GM12878 (cell line): ENCODE results near the gene CBFB. TPM values are rescaled to one million over a fixed set of nuclear protein-coding genes. Genes with fewer than 3 reads are reported as not detected.
"Not testable (repeated sequence)": the region's sequence is repeated elsewhere in the genome, so short reads cannot be mapped to it uniquely, and the experiment has no call there.

Source experiments
- ATAC-seq: fragments of 200-7000 bp; cut with Tn5 transposase; 3 replicates; pipeline ENCODE4 v1.9.1; 2020; ENCODE audit warnings: mild to moderate bottlenecking, moderate library complexity
- BruUV-seq: library from RNA; stranded (reverse); fragments of 400-500 nt; replicated peaks from 2 replicates; lab custom pipeline; 2021; lab: Mats Ljungman, UMichigan
- CTCF ChIA-PET: fragments of 300-600 bp; sonication (Branson Sonifier 250); formaldehyde crosslinking; extraction: SDS; loops from one replicate; lab custom pipeline; 2021; ENCODE audit warnings: inconsistent platforms; lab: Yijun Ruan, JAX
- POLR2A ChIA-PET: fragments of 350-600 bp; formaldehyde crosslinking; extraction: SDS; loops from one replicate; lab custom pipeline; 2021; ENCODE audit warnings: inconsistent platforms; lab: Charles Lee
- RAD21 ChIA-PET: fragments of 300-600 bp; sonication (Branson Sonifier 250); formaldehyde crosslinking; loops from one replicate; lab custom pipeline; 2023; ENCODE audit warnings: antibody characterized with exemption; ENCODE audit not compliant: unreplicated experiment; lab: Charles Lee
- SMC1A ChIA-PET: fragments of 300-600 bp; sonication (Branson Sonifier 250); formaldehyde crosslinking; loops from one replicate; lab custom pipeline; 2023; ENCODE audit not compliant: unreplicated experiment, uncharacterized antibody; lab: Charles Lee
- DNase-seq: peaks from one replicate; pipeline ENCODE4 v3.0.0-alpha.2; 2011; ENCODE audit warnings: low read depth, low spot score
- FAIRE-seq: peaks from 3 replicates; lab custom pipeline; 2011; peaks lifted over from hg19 to GRCh38; lab: Jason Lieb, UNC
- H2AFZ ChIP-seq: 2 replicates; pipeline ENCODE4 v1.6.0; 2011; ENCODE audit warnings: low read depth, low read length, control low read depth; ENCODE audit not compliant: control insufficient read depth
- H3K27ac ChIP-seq: 2 replicates; pipeline ENCODE4 v1.5.1; 2011; ENCODE audit warnings: control low read depth; ENCODE audit not compliant: control insufficient read depth, insufficient read depth
- H3K27me3 ChIP-seq, 2 experiments: replicated peaks in 1 of 2; 2 replicates each; pipeline versions ENCODE4 v1.6.0 to v1.6.1; 2011; ENCODE audit warnings: low read length in 1 of 2; ENCODE audit not compliant: control insufficient read depth in 2 of 2, insufficient read depth in 2 of 2
- H3K36me3 ChIP-seq, 2 experiments: 2 replicates each; pipeline ENCODE4 v1.5.1; 2011; ENCODE audit warnings: low read length in 1 of 2; ENCODE audit not compliant: control insufficient read depth in 2 of 2, insufficient read depth in 2 of 2
- H3K4me1 ChIP-seq: 2 replicates; pipeline ENCODE4 v1.6.1; 2011; ENCODE audit warnings: mild to moderate bottlenecking, low read length, moderate library complexity, mixed read lengths; ENCODE audit not compliant: control insufficient read depth, insufficient read depth
- H3K4me2 ChIP-seq: 2 replicates; pipeline ENCODE4 v1.6.0; 2011; ENCODE audit warnings: control low read depth; ENCODE audit not compliant: control insufficient read depth, insufficient read depth
- H3K4me3 ChIP-seq: fragments of 200-600 bp; sonication (generic); 2 replicates; pipeline ENCODE4 v1.5.1; 2016
- H3K79me2 ChIP-seq: 2 replicates; pipeline ENCODE4 v1.6.0; 2011; ENCODE audit warnings: low read length; ENCODE audit not compliant: control insufficient read depth, insufficient read depth
- H3K9ac ChIP-seq: 2 replicates; pipeline ENCODE4 v1.8.0; 2011; ENCODE audit warnings: low read length, control low read depth, mixed read lengths; ENCODE audit not compliant: control insufficient read depth, insufficient read depth
- H3K9me3 ChIP-seq: replicated peaks from 3 replicates; pipeline ENCODE4 v1.5.1; 2011; ENCODE audit warnings: mild to moderate bottlenecking, low read length; ENCODE audit not compliant: control insufficient read depth, insufficient read depth
- H4K20me1 ChIP-seq: 2 replicates; pipeline ENCODE4 v1.6.0; 2011; ENCODE audit not compliant: control insufficient read depth, insufficient read depth
- BACH1 ChIP-seq: fragments of 450-650 bp; IDR thresholded peaks from 2 replicates; pipeline ENCODE4 v1.6.1; 2017; ENCODE audit warnings: mild to moderate bottlenecking, borderline replicate concordance
- CBFB ChIP-seq: IDR thresholded peaks from 2 replicates; pipeline ENCODE4 v1.6.1; 2016; ENCODE audit warnings: antibody characterized with exemption, low read depth
- CEBPB ChIP-seq, 2 experiments: fragments of 150-350 bp in 1 of 2; IDR thresholded peaks; 2 replicates each; pipeline ENCODE4 v1.6.1; 2012 to 2014; ENCODE audit warnings: low read depth in 2 of 2, low read length in 2 of 2, borderline replicate concordance in 1 of 2, inconsistent platforms in 1 of 2
- CREB1 ChIP-seq: IDR thresholded peaks from 2 replicates; pipeline ENCODE4 v1.6.1; 2012; ENCODE audit warnings: low read depth, mild to moderate bottlenecking, inconsistent platforms
- EGR1 ChIP-seq, 2 experiments: IDR thresholded peaks; 1 replicate in 1 of 2; 2 replicates in 1 of 2; pipeline ENCODE4 v1.6.1; 2011 to 2012; ENCODE audit warnings: low read depth in 2 of 2, low read length in 2 of 2, borderline replicate concordance in 1 of 2, mild to moderate bottlenecking in 1 of 2, moderate library complexity in 1 of 2
- FOXM1 ChIP-seq: IDR thresholded peaks from 2 replicates; pipeline ENCODE4 v1.6.1; 2012; ENCODE audit warnings: low read depth, mild to moderate bottlenecking, inconsistent platforms, low read length, moderate library complexity
- SMARCA5 ChIP-seq: fragments of 450-650 bp; IDR thresholded peaks from 2 replicates; pipeline ENCODE4 v1.6.1; 2017; ENCODE audit warnings: mild to moderate bottlenecking
- STAT1 ChIP-seq: fragments of 450-650 bp; conservative IDR thresholded peaks from 2 replicates; pipeline ENCODE4 v1.6.1; 2014; ENCODE audit warnings: antibody characterized with exemption, mild to moderate bottlenecking
- STAT3 ChIP-seq: IDR thresholded peaks from 2 replicates; pipeline ENCODE4 v1.6.1; 2011; ENCODE audit warnings: low read depth, low read length, improper control_type of control experiment
- TBL1XR1 ChIP-seq: IDR thresholded peaks from 2 replicates; pipeline ENCODE4 v1.6.1; 2012; ENCODE audit warnings: low read depth, low read length, improper control_type of control experiment
- TCF12 ChIP-seq: IDR thresholded peaks from 2 replicates; pipeline ENCODE4 v1.6.1; 2011; ENCODE audit warnings: low read depth, mild to moderate bottlenecking, low read length
- ZNF217 ChIP-seq: fragments of 450-650 bp; IDR thresholded peaks from 2 replicates; pipeline ENCODE4 v1.6.1; 2017; ENCODE audit warnings: antibody characterized with exemption, mild to moderate bottlenecking
- WGBS: methylation state at CpG from one replicate; pipeline ENCODE4 v1.1.6; 2016; ENCODE audit warnings: low lambda C conversion rate; ENCODE audit not compliant: insufficient replicate concordance, insufficient coverage; ENCODE audit errors: missing lambda C conversion rate; 5-methylcytosine and 5-hydroxymethylcytosine counted together
- in situ Hi-C: fragments of 300-500 bp; cut with MboI; formaldehyde crosslinking; loops from 9 replicates; pipeline ENCODE4 v1.14.3; 2018; ENCODE audit warnings: mixed read lengths
- intact Hi-C: fragments of 100-400 bp; cut with micrococcal nuclease; formaldehyde crosslinking; loops from one replicate; pipeline ENCODE4 v1.14.2; 2022; ENCODE audit not compliant: unreplicated experiment
- polyA plus RNA-seq, 11 experiments: library from polyadenylated mRNA; depleted of rRNA in 4 of 11; unstranded in 6 of 11; stranded (reverse) in 5 of 11; fragments of >200 nt; fragmentation: Nextera tagmentation in 4 of 11; fragmentation: Illumina TruSeq in 1 of 11; extraction: Ambion mirVana in 4 of 11; extraction: Trizol in 1 of 11; gene quantifications; 1 replicate in 1 of 11; 2 replicates in 10 of 11; pipeline versions ENCODE4 v1.2.1 to v1.2.3, GENCODE V29; 2011 to 2016; ENCODE audit warnings: inconsistent platforms in 2 of 11, missing spikeins in 2 of 11, low read depth in 1 of 11
- total RNA-seq, 4 experiments: library from RNA; depleted of rRNA in 3 of 4; stranded (reverse); fragments of >200 nt in 3 of 4; fragmentation: Illumina TruSeq in 1 of 4; extraction: Trizol in 1 of 4; gene quantifications; 2 replicates each; pipeline versions ENCODE4 v1.2.1 to v1.2.3, GENCODE V29; 2013 to 2021
- TF ChIP-seq, protein P1 (sequence below), 3 experiments: IDR thresholded peaks in 2 of 3; conservative IDR thresholded peaks in 1 of 3; 2 replicates each; pipeline ENCODE4 v1.5.1; 2011; ENCODE audit warnings: low read depth in 3 of 3, low read length in 3 of 3, mild to moderate bottlenecking in 3 of 3, control low read depth in 2 of 3, moderate library complexity in 2 of 3, inconsistent platforms in 1 of 3, mixed read lengths in 1 of 3; ENCODE audit not compliant: control insufficient read depth in 2 of 3, insufficient read depth in 1 of 3; ENCODE audit errors: extremely low read depth in 1 of 3
- TF ChIP-seq, protein P2 (sequence below): IDR thresholded peaks from 2 replicates; pipeline ENCODE4 v1.6.1; 2011; ENCODE audit warnings: mild to moderate bottlenecking, low read depth, low read length, moderate library complexity; ENCODE audit not compliant: insufficient replicate concordance

The CBFB gene
- total and polyA plus RNA-seq, 10 of the 15 experiments (the other 5 are each of a cell fraction or from before 2014, with no cell fraction given) = 25.3 to 83.8 (median 65.7) TPM

DNA sequence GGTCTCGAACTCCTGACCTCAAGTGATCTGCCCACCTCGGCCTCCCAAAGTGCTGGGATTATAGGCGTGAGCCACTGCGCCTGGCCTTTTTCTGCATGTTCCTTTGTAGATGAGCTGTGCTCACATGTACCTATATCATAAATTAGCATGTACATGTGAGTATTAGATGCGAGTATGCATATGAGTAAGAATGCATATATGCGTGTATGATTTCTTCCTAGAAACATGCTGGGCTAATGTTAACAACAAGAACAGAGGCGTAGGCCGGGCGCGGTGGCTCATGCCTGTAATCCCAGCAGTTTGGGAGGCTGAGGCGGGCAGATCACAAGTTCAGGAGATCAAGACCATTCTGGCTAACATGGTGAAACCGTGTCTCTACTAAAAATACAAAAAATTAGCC is 35.4 kb upstream of the CBFB start:
- H3K9me3 ChIP-seq, FAIRE-seq, intact Hi-C loops, BruUV-seq, H3K27me3 ChIP-seq, SMC1A ChIA-PET, POLR2A ChIA-PET, RAD21 ChIA-PET, H2AFZ ChIP-seq, H3K4me2 ChIP-seq, H3K4me1 ChIP-seq, H3K4me3 ChIP-seq, H3K36me3 ChIP-seq, H3K79me2 ChIP-seq, H4K20me1 ChIP-seq, ATAC-seq, DNase-seq, H3K9ac ChIP-seq, H3K27ac ChIP-seq: not testable (repeated sequence)
- CTCF ChIA-PET = interaction anchor here (1.8 kb wide), 1 partner anchor 32 kb away, joined by 3 read pairs; the partner anchor contains the start of gene CES3
- 72% methylated on average over 12 of the region's 12 CpGs for WGBS
- in situ Hi-C loops = loop anchor here (10.0 to 25.0 kb wide), 2 partner anchors 59 to 419 kb away; partner anchors contain the start of genes CES2, CIAO2B and ZDHHC1

DNA sequence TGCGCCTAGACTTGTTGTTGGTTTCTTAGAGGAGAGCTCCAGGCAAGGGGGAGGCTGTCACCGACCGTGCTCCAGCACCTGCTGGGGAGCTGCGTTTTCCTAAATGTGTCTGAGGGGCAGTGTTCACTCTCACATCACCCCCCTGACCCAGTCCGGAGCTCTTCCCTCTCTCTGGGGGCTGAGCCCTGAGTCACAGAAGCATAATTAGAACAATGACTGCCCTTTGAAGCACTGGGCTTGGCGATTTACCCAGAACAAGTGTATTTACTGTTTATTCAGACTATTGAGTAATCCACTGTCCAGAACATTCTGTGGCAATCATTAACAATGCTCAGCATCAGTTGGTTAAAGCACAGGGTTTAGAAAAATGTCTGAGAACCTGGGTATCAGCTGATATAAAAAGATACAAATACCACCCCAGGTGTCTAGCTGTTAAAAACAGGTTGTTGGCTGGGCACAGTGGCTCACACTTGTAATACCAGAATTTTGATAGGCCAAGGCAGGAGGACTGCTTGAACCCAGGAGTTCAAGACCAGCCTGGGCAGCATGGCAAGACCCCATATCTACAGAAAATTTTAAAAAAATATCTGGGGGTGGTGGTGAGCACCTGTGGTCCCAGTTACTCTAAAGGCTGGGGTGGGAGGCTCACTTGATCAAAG is 32.5 kb upstream of the CBFB start:
- ATAC-seq = no peak
- Histone ChIP-seq H2AFZ (no peak overlapping the region), H3K27me3 (peaks cover 0 to 1% of the 10 kb centered on the region in 2 experiments; a peak in 2 of 4 replicates), H3K4me1 (no peaks in the 10 kb centered on the region; the same call in 1 of the 2 replicates), H3K36me3 (no peaks in the 10 kb centered on the region), H3K9me3 (no peaks in the 10 kb centered on the region), H3K9ac (no peak overlapping the region), H4K20me1 (no peaks in the 10 kb centered on the region), H3K4me2 (no peak overlapping the region), H3K27ac (no peak overlapping the region), H3K79me2 (no peaks in the 10 kb centered on the region), H3K4me3 (no peak overlapping the region)
- no TSS peak for BruUV-seq
- SMC1A ChIA-PET = no interaction called here
- in situ Hi-C loops (loop anchor here (10.0 to 25.0 kb wide), 2 partner anchors 62 to 416 kb away; partner anchors contain the start of genes CES2, CIAO2B and ZDHHC1), intact Hi-C loops (no loop called here)
- no peak for DNase-seq
- FAIRE-seq = no peak
- RAD21 ChIA-PET = no interaction called here
- 24% methylated on average over 6 of the region's 6 CpGs for WGBS
- POLR2A ChIA-PET = no interaction called here
- CTCF ChIA-PET = interaction anchor here (0.6 kb wide), 1 partner anchor 49 kb away, joined by 4 read pairs; no protein-coding TSS in a partner anchor
- TF ChIP-seq FOXM1 = no peak
- TF ChIP-seq TCF12 = no peak
- TF ChIP-seq CEBPB (IDR thresholded peaks at IDR 0.05; ENCODE audit: borderline replicate concordance in 1 of 2, low read depth in 2 of 2, low read length in 2 of 2) = no peak
- TF ChIP-seq, protein P1, sequence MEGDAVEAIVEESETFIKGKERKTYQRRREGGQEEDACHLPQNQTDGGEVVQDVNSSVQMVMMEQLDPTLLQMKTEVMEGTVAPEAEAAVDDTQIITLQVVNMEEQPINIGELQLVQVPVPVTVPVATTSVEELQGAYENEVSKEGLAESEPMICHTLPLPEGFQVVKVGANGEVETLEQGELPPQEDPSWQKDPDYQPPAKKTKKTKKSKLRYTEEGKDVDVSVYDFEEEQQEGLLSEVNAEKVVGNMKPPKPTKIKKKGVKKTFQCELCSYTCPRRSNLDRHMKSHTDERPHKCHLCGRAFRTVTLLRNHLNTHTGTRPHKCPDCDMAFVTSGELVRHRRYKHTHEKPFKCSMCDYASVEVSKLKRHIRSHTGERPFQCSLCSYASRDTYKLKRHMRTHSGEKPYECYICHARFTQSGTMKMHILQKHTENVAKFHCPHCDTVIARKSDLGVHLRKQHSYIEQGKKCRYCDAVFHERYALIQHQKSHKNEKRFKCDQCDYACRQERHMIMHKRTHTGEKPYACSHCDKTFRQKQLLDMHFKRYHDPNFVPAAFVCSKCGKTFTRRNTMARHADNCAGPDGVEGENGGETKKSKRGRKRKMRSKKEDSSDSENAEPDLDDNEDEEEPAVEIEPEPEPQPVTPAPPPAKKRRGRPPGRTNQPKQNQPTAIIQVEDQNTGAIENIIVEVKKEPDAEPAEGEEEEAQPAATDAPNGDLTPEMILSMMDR (IDR thresholded peaks at IDR 0.05 in 2 of 3, conservative IDR thresholded peaks at IDR 0.05 in 1 of 3; ENCODE audit: control insufficient read depth in 2 of 3, extremely low read depth in 1 of 3, insufficient read depth in 1 of 3, low read depth in 3 of 3, low read length in 3 of 3) = no peak
- TF ChIP-seq TBL1XR1 = no peak
- TF ChIP-seq BACH1 = no peak
- TF ChIP-seq SMARCA5 = no peak
- TF ChIP-seq EGR1 (IDR thresholded peaks at IDR 0.05; ENCODE audit: borderline replicate concordance in 1 of 2, low read depth in 2 of 2, low read length in 2 of 2) = no peak
- no peak for TF ChIP-seq CREB1
- no peak for TF ChIP-seq STAT3
- no peak for TF ChIP-seq STAT1
- TF ChIP-seq, protein P2, sequence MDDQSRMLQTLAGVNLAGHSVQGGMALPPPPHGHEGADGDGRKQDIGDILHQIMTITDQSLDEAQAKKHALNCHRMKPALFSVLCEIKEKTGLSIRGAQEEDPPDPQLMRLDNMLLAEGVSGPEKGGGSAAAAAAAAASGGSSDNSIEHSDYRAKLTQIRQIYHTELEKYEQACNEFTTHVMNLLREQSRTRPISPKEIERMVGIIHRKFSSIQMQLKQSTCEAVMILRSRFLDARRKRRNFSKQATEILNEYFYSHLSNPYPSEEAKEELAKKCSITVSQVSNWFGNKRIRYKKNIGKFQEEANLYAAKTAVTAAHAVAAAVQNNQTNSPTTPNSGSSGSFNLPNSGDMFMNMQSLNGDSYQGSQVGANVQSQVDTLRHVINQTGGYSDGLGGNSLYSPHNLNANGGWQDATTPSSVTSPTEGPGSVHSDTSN = no peak
- TF ChIP-seq ZNF217 = no peak
- no peak for TF ChIP-seq CBFB
